CD4-positive, alpha-beta T cell treated with Interleukin-21 for 1 hour (primary cell): ENCODE data around the gene ANXA2.
"Not testable (repeated sequence)": the region's sequence is repeated elsewhere in the genome, so short reads cannot be mapped to it uniquely, and the experiment has no call there.

Source experiments
- DNase-seq: peaks from one replicate; pipeline ENCODE4 v3.0.0-alpha.2; 2020

The ANXA2 gene

GRCh38 chr15:60338810-60339209, 59.0 kb downstream of the ANXA2 start:
- no peak for DNase-seq

- no peak for DNase-seq
Observed at GRCh38 chr15:60337076-60337475, 60.7 kb downstream of the ANXA2 start.

- not testable (repeated sequence) for DNase-seq
Observed at GRCh38 chr15:60335296-60335695, 62.5 kb downstream of the ANXA2 start.

- peak; percentile 23 for DNase-seq
Observed at GRCh38 chr15:60328852-60329443, 68.8 kb downstream of the ANXA2 start.

GRCh38 chr15:60326824-60327654, 70.7 kb downstream of the ANXA2 start:
- peak; percentile 61 for DNase-seq

GRCh38 chr15:60326343-60326742, 71.4 kb downstream of the ANXA2 start:
- no peak for DNase-seq

- DNase-seq: no peak
Observed at GRCh38 chr15:60325905-60326304, 71.9 kb downstream of the ANXA2 start.

GRCh38 chr15:60324706-60325438, 72.9 kb downstream of the ANXA2 start:
- no peak for DNase-seq

GRCh38 chr15:60323322-60323721, 74.5 kb downstream of the ANXA2 start:
- DNase-seq: no peak

GRCh38 chr15:60320365-60320764, 77.4 kb downstream of the ANXA2 start:
- DNase-seq: no peak

- no peak for DNase-seq
Observed at GRCh38 chr15:60318216-60318867, 79.4 kb downstream of the ANXA2 start.

GRCh38 chr15:60316961-60317360, 80.8 kb downstream of the ANXA2 start:
- DNase-seq: no peak

GRCh38 chr15:60315878-60316277, 81.9 kb downstream of the ANXA2 start:
- DNase-seq: no peak

GRCh38 chr15:60313906-60314305, 83.9 kb downstream of the ANXA2 start:
- no peak for DNase-seq

- DNase-seq: no peak
Observed at GRCh38 chr15:60307034-60307433, 90.8 kb downstream of the ANXA2 start.

GRCh38 chr15:60301024-60301423, 96.8 kb downstream of the ANXA2 start:
- no peak for DNase-seq

GRCh38 chr15:60299452-60300047, 98.2 kb downstream of the ANXA2 start:
- DNase-seq: no peak
